PC-3 (cell line): ENCODE results near the gene GALNT10. TPM values are rescaled to one million over a fixed set of nuclear protein-coding genes. Genes with fewer than 3 reads are reported as not detected.

Experiments
- ATAC-seq: fragments of 200-7000 bp; cut with Tn5 transposase; 2 replicates; pipeline ENCODE4 v1.9.1; 2020; ENCODE audit warnings: mild to moderate bottlenecking, moderate library complexity
- BruUV-seq: library from RNA; stranded (reverse); fragments of 400-500 nt; replicated peaks from 2 replicates; lab custom pipeline; 2021; lab: Mats Ljungman, UMichigan
- CTCF ChIA-PET: fragments of 300-600 bp; sonication (Branson Sonifier 250); formaldehyde crosslinking; loops from one replicate; lab custom pipeline; 2022; ENCODE audit warnings: antibody characterized with exemption; lab: Charles Lee
- POLR2A ChIA-PET: fragments of 300-600 bp; sonication (Branson Sonifier 250); formaldehyde crosslinking; loops from one replicate; lab custom pipeline; 2022; ENCODE audit warnings: antibody characterized with exemption; ENCODE audit not compliant: unreplicated experiment; lab: Charles Lee
- DNase-seq: peaks from one replicate; pipeline ENCODE4 v3.0.0-alpha.2; 2015
- H2AFZ ChIP-seq: fragments of 300-600 bp; sonication (generic); 2 replicates; pipeline ENCODE4 v1.6.0; 2016; ENCODE audit warnings: antibody characterized with exemption, low read length
- H3F3A ChIP-seq: fragments of 300-600 bp; sonication (generic); one replicate; pipeline ENCODE4 v1.6.0; 2017; ENCODE audit warnings: antibody characterized with exemption, low read length, control low read depth, mild to moderate bottlenecking; ENCODE audit not compliant: unreplicated experiment
- H3K27ac ChIP-seq: fragments of 300-600 bp; sonication (generic); 2 replicates; pipeline ENCODE4 v1.5.1; 2016; ENCODE audit warnings: mild to moderate bottlenecking, low read length
- H3K27me3 ChIP-seq: fragments of 300-600 bp; sonication (generic); 2 replicates; pipeline ENCODE4 v1.6.1; 2016; ENCODE audit warnings: low read length, mixed read lengths
- H3K36me3 ChIP-seq: fragments of 300-600 bp; sonication (generic); 2 replicates; pipeline ENCODE4 v1.6.1; 2016; ENCODE audit warnings: low read depth, mixed run types, low read length, mixed read lengths
- H3K4me1 ChIP-seq: fragments of 300-600 bp; sonication (generic); 2 replicates; pipeline ENCODE4 v1.5.1; 2016; ENCODE audit warnings: low read length; ENCODE audit not compliant: insufficient read depth
- H3K4me2 ChIP-seq: fragments of 300-600 bp; sonication (generic); 2 replicates; pipeline ENCODE4 v1.6.0; 2016; ENCODE audit warnings: low read length
- H3K4me3 ChIP-seq: fragments of 300-600 bp; sonication (generic); 2 replicates; pipeline ENCODE4 v1.5.1; 2016; ENCODE audit warnings: mild to moderate bottlenecking, low read length, mixed read lengths
- H3K79me2 ChIP-seq: fragments of 300-600 bp; sonication (generic); 2 replicates; pipeline ENCODE4 v1.6.1; 2017; ENCODE audit warnings: low read length, mixed read lengths
- H3K9ac ChIP-seq: fragments of 300-600 bp; sonication (generic); 2 replicates; pipeline ENCODE4 v1.6.0; 2016; ENCODE audit warnings: mild to moderate bottlenecking, low read length
- H3K9me2 ChIP-seq: fragments of 300-600 bp; sonication (generic); replicated peaks from 2 replicates; pipeline ENCODE4 v1.6.1; 2016; ENCODE audit warnings: mixed run types, low read length, mixed read lengths
- H3K9me3 ChIP-seq: fragments of 300-600 bp; sonication (generic); 2 replicates; pipeline ENCODE4 v1.6.1; 2016; ENCODE audit warnings: low read length, mixed read lengths
- H4K20me1 ChIP-seq: fragments of 300-600 bp; sonication (generic); 2 replicates; pipeline ENCODE4 v1.6.1; 2016; ENCODE audit warnings: low read length, mixed read lengths
- EZH2 ChIP-seq: fragments of 300-600 bp; sonication (generic); IDR thresholded peaks from one replicate; pipeline ENCODE4 v1.6.1; 2017; ENCODE audit warnings: antibody characterized with exemption, mild to moderate bottlenecking, low read length; ENCODE audit not compliant: unreplicated experiment
- EZH2phosphoT487 ChIP-seq: fragments of 300-600 bp; sonication (generic); IDR thresholded peaks from 2 replicates; pipeline ENCODE4 v1.6.1; 2018; ENCODE audit warnings: mild to moderate bottlenecking, antibody characterized with exemption, low read length, borderline replicate concordance
- intact Hi-C: fragments of 100-400 bp; cut with micrococcal nuclease; formaldehyde crosslinking; loops from 2 replicates; pipeline ENCODE4 v1.9.0; 2023
- total RNA-seq: library from RNA; depleted of rRNA; stranded (reverse); fragments of >200 nt; gene quantifications from 2 replicates; pipeline ENCODE4 v1.2.3, GENCODE V29; 2014
- TF ChIP-seq, protein P1 (sequence below): fragments of 300-600 bp; sonication (generic); conservative IDR thresholded peaks from 2 replicates; pipeline ENCODE4 v1.5.1; 2017; ENCODE audit warnings: antibody characterized with exemption, low read depth, mild to moderate bottlenecking, low read length

Gene GALNT10
- total RNA-seq, 1 experiment from 2014 or later, result 46.2 TPM

DNA sequence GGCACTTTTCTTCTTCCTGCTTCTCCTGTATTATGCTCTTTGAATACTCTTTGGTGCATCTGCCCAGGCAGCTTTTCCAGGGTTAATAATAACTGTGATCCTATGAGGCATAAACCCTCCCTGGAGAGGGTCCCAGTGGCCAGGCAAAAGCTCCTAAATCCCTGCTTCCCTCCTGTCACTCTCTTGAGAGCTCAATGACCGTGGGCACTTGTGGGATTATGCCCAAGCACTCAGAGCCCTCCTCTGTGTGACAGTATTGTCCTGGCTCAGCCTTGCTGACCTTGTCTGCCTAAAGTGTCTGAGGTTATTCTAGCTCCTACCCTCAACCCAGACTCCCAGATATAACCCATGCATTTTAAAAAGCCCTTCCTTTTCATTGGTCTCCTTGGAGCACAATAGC is 51.9 kb downstream of the GALNT10 start:
- ChIA-PET CTCF (no interaction called here), POLR2A (no interaction called here)
- Histone ChIP-seq H3K27me3 (no peaks in the 10 kb centered on the region), H3F3A (no peaks in the 10 kb centered on the region), H3K4me2 (no peak overlapping the region), H3K27ac (no peak overlapping the region), H3K36me3 (no peaks in the 10 kb centered on the region), H3K4me3 (no peak overlapping the region), H3K9me2 (no peaks in the 10 kb centered on the region), H3K4me1 (no peaks in the 10 kb centered on the region), H4K20me1 (no peaks in the 10 kb centered on the region), H3K9ac (no peak overlapping the region), H3K79me2 (0 out of 2 replicates have a peak, but pooled peaks cover 4% of the 10 kb centered on the region), H3K9me3 (no peaks in the 10 kb centered on the region), H2AFZ (no peak overlapping the region)
- intact Hi-C loops, result no loop called here
- BruUV-seq, result no TSS peak
- TF ChIP-seq EZH2phosphoT487 (no peak), EZH2 (no peak)
- TF ChIP-seq, protein P1, sequence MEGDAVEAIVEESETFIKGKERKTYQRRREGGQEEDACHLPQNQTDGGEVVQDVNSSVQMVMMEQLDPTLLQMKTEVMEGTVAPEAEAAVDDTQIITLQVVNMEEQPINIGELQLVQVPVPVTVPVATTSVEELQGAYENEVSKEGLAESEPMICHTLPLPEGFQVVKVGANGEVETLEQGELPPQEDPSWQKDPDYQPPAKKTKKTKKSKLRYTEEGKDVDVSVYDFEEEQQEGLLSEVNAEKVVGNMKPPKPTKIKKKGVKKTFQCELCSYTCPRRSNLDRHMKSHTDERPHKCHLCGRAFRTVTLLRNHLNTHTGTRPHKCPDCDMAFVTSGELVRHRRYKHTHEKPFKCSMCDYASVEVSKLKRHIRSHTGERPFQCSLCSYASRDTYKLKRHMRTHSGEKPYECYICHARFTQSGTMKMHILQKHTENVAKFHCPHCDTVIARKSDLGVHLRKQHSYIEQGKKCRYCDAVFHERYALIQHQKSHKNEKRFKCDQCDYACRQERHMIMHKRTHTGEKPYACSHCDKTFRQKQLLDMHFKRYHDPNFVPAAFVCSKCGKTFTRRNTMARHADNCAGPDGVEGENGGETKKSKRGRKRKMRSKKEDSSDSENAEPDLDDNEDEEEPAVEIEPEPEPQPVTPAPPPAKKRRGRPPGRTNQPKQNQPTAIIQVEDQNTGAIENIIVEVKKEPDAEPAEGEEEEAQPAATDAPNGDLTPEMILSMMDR, result no peak
- DNase-seq (no peak), ATAC-seq (no peak)

DNA sequence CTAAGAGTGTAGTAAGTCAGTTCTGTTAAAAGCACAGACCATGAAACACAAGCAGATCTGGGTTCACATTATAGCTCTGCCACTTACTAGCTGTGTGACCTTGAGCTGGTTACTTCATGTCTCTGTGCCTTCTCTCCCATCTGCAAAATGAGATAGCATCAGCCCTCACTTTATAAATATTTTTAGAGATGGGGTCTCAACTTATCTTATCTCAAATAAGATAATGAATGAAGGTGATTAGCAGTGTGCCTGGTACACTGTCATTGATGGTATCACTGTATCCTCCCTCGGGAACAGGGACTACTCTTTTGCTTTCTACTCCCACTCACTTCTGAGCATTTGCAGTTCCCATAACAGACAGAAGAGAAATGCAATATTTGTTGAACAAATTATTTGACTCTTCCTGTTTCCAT is 52.4 kb downstream of the GALNT10 start:
- ChIA-PET POLR2A (no interaction called here), CTCF (no interaction called here)
- Histone ChIP-seq H3K9ac (no peak overlapping the region), H3K4me3 (no peak overlapping the region), H3K27ac (no peak overlapping the region), H3F3A (no peaks in the 10 kb centered on the region), H2AFZ (no peak overlapping the region), H3K36me3 (no peaks in the 10 kb centered on the region), H3K27me3 (no peaks in the 10 kb centered on the region), H3K4me1 (no peaks in the 10 kb centered on the region), H3K79me2 (0 out of 2 replicates have a peak, but pooled peaks cover 4% of the 10 kb centered on the region), H4K20me1 (no peaks in the 10 kb centered on the region), H3K9me3 (no peaks in the 10 kb centered on the region), H3K4me2 (no peak overlapping the region), H3K9me2 (no peaks in the 10 kb centered on the region)
- no peak for DNase-seq
- no peak for TF ChIP-seq EZH2
- intact Hi-C loops, result no loop called here
- no TSS peak for BruUV-seq
- ATAC-seq, result no peak

DNA sequence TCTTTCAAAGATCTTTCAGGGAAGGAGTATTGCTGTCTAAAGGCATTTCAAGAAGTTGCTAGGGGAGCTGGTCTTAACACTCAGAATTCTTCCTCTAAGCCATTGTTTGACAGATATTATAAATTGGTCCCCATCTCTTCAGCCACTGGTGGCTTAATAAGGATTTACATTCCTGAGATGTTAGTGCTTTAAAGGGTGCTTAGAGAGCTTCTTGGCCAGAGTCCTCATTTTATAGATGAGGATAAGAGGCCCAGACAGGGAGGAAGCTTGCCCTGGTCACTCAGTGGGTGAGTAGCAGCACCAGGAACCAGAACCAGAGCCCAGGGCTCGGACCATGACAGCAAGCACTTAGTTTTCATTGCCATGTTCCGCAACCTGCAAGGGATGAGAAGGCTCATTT is 53.2 kb downstream of the GALNT10 start:
- H3K4me2 ChIP-seq, result no peak overlapping the region
- 0 out of 2 replicates have a peak, but pooled peaks cover 6% of the 10 kb centered on the region for H3K79me2 ChIP-seq
- no peaks in the 10 kb centered on the region for H3K36me3 ChIP-seq
- no peaks in the 10 kb centered on the region for H3K27me3 ChIP-seq
- no TSS peak for BruUV-seq
- H3K4me1 ChIP-seq, result no peaks in the 10 kb centered on the region
- no peaks in the 10 kb centered on the region for H4K20me1 ChIP-seq
- no peak for DNase-seq
- no peaks in the 10 kb centered on the region for H3F3A ChIP-seq
- no peak overlapping the region for H2AFZ ChIP-seq
- intact Hi-C loops, result no loop called here
- H3K27ac ChIP-seq, result no peak overlapping the region
- no peak for ATAC-seq
- H3K9me3 ChIP-seq, result no peaks in the 10 kb centered on the region
- CTCF ChIA-PET, result no interaction called here
- H3K9ac ChIP-seq, result no peak overlapping the region
- H3K9me2 ChIP-seq, result no peaks in the 10 kb centered on the region
- POLR2A ChIA-PET, result no interaction called here
- no peak overlapping the region for H3K4me3 ChIP-seq
- TF ChIP-seq, protein P1, result no peak
- TF ChIP-seq EZH2phosphoT487, result no peak
- TF ChIP-seq EZH2, result no peak
